Measurements from ENCODE around the gene TMBIM1. TPM values are rescaled to one million over a fixed set of nuclear protein-coding genes. Genes with fewer than 3 reads are reported as not detected.

TMBIM1 gene
- total and polyA plus RNA-seq, 4 donors, result 92.1 to 258 (median 147) TPM

- no peak for TF ChIP-seq CTCF (IDR thresholded peaks at IDR 0.05; ENCODE audit: control extremely low read depth, extremely low read depth)
- Histone ChIP-seq H3K36me3 (ENCODE audit: control insufficient read depth in 4 of 4, insufficient read depth in 4 of 4, low read length in 4 of 4) (peaks cover 0 to 2% (median under 1%) of the 10 kb centered on the region in 4 donors), H3K27ac (ENCODE audit: low read depth in 1 of 2, low read length in 1 of 2) (peak overlapping the region; percentile 95 to 97), H3K4me3 (peak overlapping the region; percentile 76), H3K9ac (ENCODE audit: insufficient read depth in 1 of 2, low read length in 2 of 2) (peak overlapping the region in 1 of 2 donors; percentile 75), H3K27me3 (ENCODE audit: control insufficient read depth in 3 of 3, insufficient read depth in 3 of 3, low read length in 2 of 3) (no peaks in the 10 kb centered on the region), H3K4me1 (ENCODE audit: control insufficient read depth in 5 of 5, insufficient read depth in 5 of 5, low read length in 5 of 5) (peaks cover 16 to 70% (median 29%) of the 10 kb centered on the region in 5 donors), H3K9me3 (ENCODE audit: control insufficient read depth in 4 of 4, insufficient read depth in 3 of 4, low read length in 3 of 4) (no peaks in the 10 kb centered on the region)
- ATAC-seq (ENCODE audit: insufficient read depth, low FRiP score), result no peak
- 25% methylated on average over 12 of the region's 12 CpGs for WGBS, 2 donors
- no peak for DNase-seq
Observed at GRCh38 chr2:218290316-218291261, 1.7 kb downstream of the TMBIM1 start.

- H3K27me3 ChIP-seq (ENCODE audit: control insufficient read depth in 3 of 3, insufficient read depth in 3 of 3, low read length in 2 of 3), result no peaks in the 10 kb centered on the region
- no peaks in the 10 kb centered on the region for H3K9me3 ChIP-seq (ENCODE audit: control insufficient read depth in 4 of 4, insufficient read depth in 3 of 4, low read length in 3 of 4)
- peaks cover 0 to 2% (median 1%) of the 10 kb centered on the region in 4 donors for H3K36me3 ChIP-seq (ENCODE audit: control insufficient read depth in 4 of 4, insufficient read depth in 4 of 4, low read length in 4 of 4)
- peak overlapping the region; percentile 95 to 97 for H3K27ac ChIP-seq (ENCODE audit: low read depth in 1 of 2, low read length in 1 of 2)
- 30 to 48% methylated on average over 6 of the region's 6 CpGs for WGBS, 2 donors
- H3K4me1 ChIP-seq (ENCODE audit: control insufficient read depth in 5 of 5, insufficient read depth in 5 of 5, low read length in 5 of 5), result peaks cover 16 to 66% (median 28%) of the 10 kb centered on the region in 5 donors
- TF ChIP-seq CTCF (IDR thresholded peaks at IDR 0.05; ENCODE audit: control extremely low read depth, extremely low read depth), result no peak
- H3K9ac ChIP-seq (ENCODE audit: insufficient read depth in 1 of 2, low read length in 2 of 2), result peak overlapping the region in 1 of 2 donors; percentile 55
- no peak for ATAC-seq (ENCODE audit: insufficient read depth, low FRiP score)
- DNase-seq, result peak in 1 of 3 donors; percentile 45
- H3K4me3 ChIP-seq, result peak overlapping the region; percentile 76
Observed at GRCh38 chr2:218289639-218290315, 2.5 kb downstream of the TMBIM1 start.

- Histone ChIP-seq H3K27ac (ENCODE audit: low read depth in 1 of 2, low read length in 1 of 2) (peak overlapping the region; percentile 96 to 98), H3K27me3 (ENCODE audit: control insufficient read depth in 3 of 3, insufficient read depth in 3 of 3, low read length in 2 of 3) (no peaks in the 10 kb centered on the region), H3K36me3 (ENCODE audit: control insufficient read depth in 4 of 4, insufficient read depth in 4 of 4, low read length in 4 of 4) (peaks cover 0 to 14% (median 3%) of the 10 kb centered on the region in 4 donors), H3K9me3 (ENCODE audit: control insufficient read depth in 4 of 4, insufficient read depth in 3 of 4, low read length in 3 of 4) (no peaks in the 10 kb centered on the region), H3K4me3 (peak overlapping the region; percentile 8), H3K4me1 (ENCODE audit: control insufficient read depth in 5 of 5, insufficient read depth in 5 of 5, low read length in 5 of 5) (peaks cover 21 to 63% (median 32%) of the 10 kb centered on the region in 5 donors), H3K9ac (ENCODE audit: insufficient read depth in 1 of 2, low read length in 2 of 2) (peak overlapping the region; percentile 41 to 45)
- no peak for TF ChIP-seq CTCF (IDR thresholded peaks at IDR 0.05; ENCODE audit: control extremely low read depth, extremely low read depth)
- WGBS, 2 donors, result 5 to 6% methylated on average over 11 of the region's 11 CpGs
- peak; percentile 87 for ATAC-seq (ENCODE audit: insufficient read depth, low FRiP score)
- DNase-seq, result peak; percentile 83 to 92 (median 88)
Observed at GRCh38 chr2:218286570-218287459, 5.5 kb downstream of the TMBIM1 start.
